GM10248 (cell line): ENCODE results near the gene PDE4D.

ENCODE experiments used
- CTCF ChIA-PET: fragments of 300-600 bp; sonication (Branson Sonifier 250); formaldehyde crosslinking; extraction: SDS; loops from one replicate; lab custom pipeline; 2021; ENCODE audit warnings: antibody characterized with exemption; lab: Yijun Ruan, JAX
- POLR2A ChIA-PET: fragments of 350-650 bp; sonication (Branson Sonifier 250); formaldehyde crosslinking; extraction: SDS; loops from one replicate; lab custom pipeline; 2020; ENCODE audit warnings: antibody characterized with exemption; lab: Yijun Ruan, JAX
- DNase-seq: peaks from one replicate; pipeline ENCODE4 v3.0.0; 2012; ENCODE audit errors: extremely low spot score
- CTCF ChIP-seq: IDR thresholded peaks from 2 replicates; pipeline ENCODE4 v1.5.1; 2012; ENCODE audit warnings: mild to moderate bottlenecking, low read depth; ENCODE audit errors: extremely low read depth, missing control alignments, control extremely low read depth

PDE4D gene

GRCh38 chr5:59544573-59544972, 349.0 kb downstream of the PDE4D start:
- CTCF ChIA-PET, result interaction anchor here (1.2 to 1.5 kb wide), 3 partner anchors 10 to 12 kb away, joined by 3 to 4 read pairs (median 3); no protein-coding TSS in a partner anchor
- no peak for TF ChIP-seq CTCF
- POLR2A ChIA-PET, result no interaction called here
- DNase-seq, result no peak

- CTCF ChIA-PET, result interaction anchor here (1.2 to 1.5 kb wide), 3 partner anchors 9 to 12 kb away, joined by 3 to 4 read pairs (median 3); no protein-coding TSS in a partner anchor
- POLR2A ChIA-PET, result no interaction called here
- TF ChIP-seq CTCF, result no peak
- no peak for DNase-seq
Observed at GRCh38 chr5:59543821-59544442, 349.6 kb downstream of the PDE4D start.

DNA sequence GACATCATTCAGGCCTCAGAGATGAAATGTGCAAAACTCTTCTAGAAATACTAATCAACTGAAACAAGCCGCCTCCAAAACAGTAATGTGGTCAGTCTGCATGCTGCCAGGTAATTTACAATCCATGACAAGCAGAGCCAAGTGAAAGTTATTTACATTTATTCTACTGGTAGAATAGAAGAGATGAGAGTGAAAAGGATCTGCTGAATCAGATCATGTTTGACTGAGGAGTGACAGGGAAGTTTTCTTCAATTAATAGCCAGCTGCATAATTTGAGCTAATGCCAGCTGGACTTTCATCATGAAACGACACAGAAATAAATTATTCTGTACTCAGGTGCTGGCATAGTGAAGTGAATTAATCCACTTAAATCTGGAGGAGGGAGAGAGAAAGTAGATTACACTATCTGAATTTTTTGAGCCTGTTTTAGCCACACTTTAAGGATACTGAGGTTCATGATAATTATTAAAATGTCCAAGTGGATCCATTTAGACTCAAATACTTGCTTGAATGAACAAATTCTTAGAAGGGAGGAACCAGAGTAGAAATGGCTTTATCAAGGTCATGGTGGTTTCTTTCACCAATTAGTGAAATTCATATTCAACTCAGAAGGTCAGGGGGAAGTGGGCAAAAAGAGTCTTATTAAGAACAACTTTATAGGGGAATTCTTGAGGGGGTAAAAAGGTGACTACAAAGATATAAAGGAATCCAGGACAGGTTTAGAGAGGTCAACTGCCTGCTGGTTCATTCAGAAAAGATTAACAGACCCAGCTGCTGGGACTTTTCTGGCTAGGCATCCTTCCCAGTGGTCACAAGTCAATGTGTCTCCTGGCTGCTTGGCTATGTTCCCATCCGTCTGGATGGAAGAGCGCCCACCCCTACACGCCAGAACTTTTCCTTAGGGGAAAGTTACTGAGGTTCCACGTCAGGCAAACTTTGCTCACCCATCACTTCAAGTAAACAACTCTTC, 350.4 kb downstream of the PDE4D start:
- DNase-seq, result no peak
- ChIA-PET POLR2A (no interaction called here), CTCF (interaction anchor here (1.2 to 1.4 kb wide), 2 partner anchors 9 to 12 kb away, joined by 3 to 4 read pairs; no protein-coding TSS in a partner anchor)
- TF ChIP-seq CTCF, result no peak

- ChIA-PET CTCF (no interaction called here), POLR2A (no interaction called here)
- no peak for TF ChIP-seq CTCF
- DNase-seq, result no peak
Observed at GRCh38 chr5:59542306-59542705, 351.2 kb downstream of the PDE4D start.

DNA sequence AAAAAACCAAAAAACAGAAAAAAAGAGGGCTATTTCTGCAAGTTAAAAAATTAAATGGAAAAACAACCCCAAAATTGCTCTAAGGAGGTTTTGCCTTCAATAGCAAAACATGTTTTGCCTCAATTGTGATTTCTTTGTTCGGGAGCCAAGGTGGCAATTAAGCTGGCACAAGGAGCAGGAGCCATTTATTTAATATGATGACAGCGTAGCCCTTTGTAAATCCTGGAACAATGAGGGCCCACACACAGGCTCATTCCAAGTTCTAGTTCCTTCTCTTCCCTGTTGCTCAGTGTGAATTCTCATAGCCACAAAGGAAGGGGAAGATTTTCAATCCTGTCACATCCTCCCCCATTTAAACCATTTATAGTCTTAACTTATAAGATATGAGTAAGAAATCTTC, 353.2 kb downstream of the PDE4D start:
- POLR2A ChIA-PET, result no interaction called here
- no peak for DNase-seq
- no peak for TF ChIP-seq CTCF
- CTCF ChIA-PET, result no interaction called here

DNA sequence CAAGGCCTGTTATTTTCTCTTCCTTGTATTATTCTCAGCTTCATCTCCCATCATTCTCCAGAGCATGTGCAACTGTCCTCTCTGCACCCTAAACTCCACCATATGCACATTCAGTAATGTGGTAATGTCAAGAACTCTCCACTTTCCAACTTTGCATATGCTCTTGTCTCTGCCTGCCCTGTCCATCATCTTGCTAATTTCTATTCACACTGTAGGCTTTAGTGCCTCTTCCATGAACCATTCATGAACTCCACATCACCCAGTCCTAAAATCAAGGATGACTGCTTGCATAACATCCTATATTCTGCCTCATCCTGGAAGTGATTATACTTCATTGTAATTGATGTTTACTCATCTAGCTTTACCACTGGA, 354.8 kb downstream of the PDE4D start:
- ChIA-PET POLR2A (no interaction called here), CTCF (no interaction called here)
- no peak for TF ChIP-seq CTCF

More for the DNA sequence above, 354.8 kb downstream of the PDE4D start:
- DNase-seq, result no peak
